Mononuclear cell (primary cell): Measurements from ENCODE around the gene S100A16. TPM values are rescaled to one million over a fixed set of nuclear protein-coding genes. Genes with fewer than 3 reads are reported as not detected.
"Not testable (repeated sequence)": the region's sequence is repeated elsewhere in the genome, so short reads cannot be mapped to it uniquely, and the experiment has no call there.

Source experiments
- H3K27me3 ChIP-seq: 2 replicates; pipeline ENCODE4 v1.6.0; 2011; ENCODE audit warnings: low read length, control low read depth; ENCODE audit not compliant: insufficient read depth
- H3K4me1 ChIP-seq: 2 replicates; pipeline ENCODE4 v1.5.1; 2011; ENCODE audit warnings: mild to moderate bottlenecking, low read length, control low read depth; ENCODE audit not compliant: insufficient read depth
- H3K4me3 ChIP-seq: 2 replicates; pipeline ENCODE4 v1.5.1; 2011; ENCODE audit warnings: mild to moderate bottlenecking, low read length, moderate library complexity
- H3K9me3 ChIP-seq: 2 replicates; pipeline ENCODE4 v1.5.1; 2011; ENCODE audit warnings: low read depth, mild to moderate bottlenecking, control low read depth, low read length
- total RNA-seq: library from RNA; depleted of rRNA; stranded (reverse); fragments of >200 nt; gene quantifications from one replicate; pipeline ENCODE4 v1.2.3, GENCODE V29; 2012

Gene S100A16
- total RNA-seq, 1 donor, result not detected

DNA sequence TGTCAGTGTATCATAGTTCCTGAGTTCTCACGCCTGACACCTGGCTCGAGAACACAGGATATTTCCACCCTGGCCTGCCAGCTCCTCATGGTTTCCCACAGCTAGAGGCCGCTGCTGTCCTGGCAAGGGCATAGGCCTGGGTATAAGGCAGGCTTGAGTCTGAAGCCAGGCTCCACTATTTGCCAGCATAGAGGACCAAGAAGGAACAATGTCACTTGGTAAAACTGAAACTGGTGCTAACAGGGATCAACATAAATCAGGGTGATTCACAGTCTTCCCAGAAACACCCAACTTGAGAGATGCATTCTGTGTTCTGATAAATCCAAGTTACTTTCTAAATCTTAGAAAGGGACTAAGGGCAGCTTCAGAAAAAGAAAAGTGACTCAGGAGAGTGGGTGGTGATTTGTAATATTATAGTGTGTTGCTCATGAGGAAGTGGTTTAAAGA, 40.3 kb downstream of the S100A16 start:
- no peaks in the 10 kb centered on the region for H3K27me3 ChIP-seq
- H3K9me3 ChIP-seq, result no peaks in the 10 kb centered on the region
- peaks cover 43% of the 10 kb centered on the region for H3K4me1 ChIP-seq
- no peak overlapping the region for H3K4me3 ChIP-seq

- H3K9me3 ChIP-seq, result no peaks in the 10 kb centered on the region
- no peak overlapping the region for H3K4me3 ChIP-seq
- no peaks in the 10 kb centered on the region for H3K27me3 ChIP-seq
- peaks cover 46% of the 10 kb centered on the region for H3K4me1 ChIP-seq
Measured at GRCh38 chr1:153571706-153572105, 41.2 kb downstream of the S100A16 start.

DNA sequence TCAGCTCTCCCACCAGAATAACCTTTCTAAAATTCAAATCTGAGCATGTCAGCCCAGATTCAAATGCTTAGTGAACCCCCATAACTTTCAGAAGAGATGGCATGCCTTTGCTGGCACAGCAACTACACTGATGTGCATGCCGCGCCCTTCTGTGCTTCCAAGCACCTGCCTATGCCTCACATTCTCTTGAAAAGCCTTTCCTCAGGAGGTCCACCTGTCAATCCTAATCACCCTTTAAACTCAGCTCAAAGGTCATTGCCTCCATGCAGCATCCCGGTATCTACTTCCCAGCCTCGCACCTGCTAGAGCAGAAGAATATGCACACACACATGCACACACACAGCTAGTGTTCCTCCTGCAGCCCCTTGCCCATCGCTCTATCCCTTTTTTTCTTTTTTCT, 42.1 kb downstream of the S100A16 start:
- H3K27me3 ChIP-seq, result no peaks in the 10 kb centered on the region
- H3K4me1 ChIP-seq, result peaks cover 54% of the 10 kb centered on the region
- H3K4me3 ChIP-seq, result no peak overlapping the region
- no peaks in the 10 kb centered on the region for H3K9me3 ChIP-seq

- no peak overlapping the region for H3K4me3 ChIP-seq
- peaks cover 66% of the 10 kb centered on the region for H3K4me1 ChIP-seq
- H3K9me3 ChIP-seq, result no peaks in the 10 kb centered on the region
- no peaks in the 10 kb centered on the region for H3K27me3 ChIP-seq
Measured at GRCh38 chr1:153569465-153569864, 43.5 kb downstream of the S100A16 start.

GRCh38 chr1:153568367-153569099, 44.4 kb downstream of the S100A16 start:
- Histone ChIP-seq H3K9me3 (no peaks in the 10 kb centered on the region), H3K4me3 (no peak overlapping the region), H3K27me3 (no peaks in the 10 kb centered on the region), H3K4me1 (peaks cover 72% of the 10 kb centered on the region)

GRCh38 chr1:153567621-153568366, 45.1 kb downstream of the S100A16 start:
- Histone ChIP-seq H3K4me3 (no peak overlapping the region), H3K9me3 (no peaks in the 10 kb centered on the region), H3K4me1 (peaks cover 65% of the 10 kb centered on the region), H3K27me3 (no peaks in the 10 kb centered on the region)

GRCh38 chr1:153566414-153567371, 46.2 kb downstream of the S100A16 start:
- no peaks in the 10 kb centered on the region for H3K9me3 ChIP-seq
- H3K4me1 ChIP-seq, result peaks cover 54% of the 10 kb centered on the region
- no peak overlapping the region for H3K4me3 ChIP-seq
- H3K27me3 ChIP-seq, result no peaks in the 10 kb centered on the region

DNA sequence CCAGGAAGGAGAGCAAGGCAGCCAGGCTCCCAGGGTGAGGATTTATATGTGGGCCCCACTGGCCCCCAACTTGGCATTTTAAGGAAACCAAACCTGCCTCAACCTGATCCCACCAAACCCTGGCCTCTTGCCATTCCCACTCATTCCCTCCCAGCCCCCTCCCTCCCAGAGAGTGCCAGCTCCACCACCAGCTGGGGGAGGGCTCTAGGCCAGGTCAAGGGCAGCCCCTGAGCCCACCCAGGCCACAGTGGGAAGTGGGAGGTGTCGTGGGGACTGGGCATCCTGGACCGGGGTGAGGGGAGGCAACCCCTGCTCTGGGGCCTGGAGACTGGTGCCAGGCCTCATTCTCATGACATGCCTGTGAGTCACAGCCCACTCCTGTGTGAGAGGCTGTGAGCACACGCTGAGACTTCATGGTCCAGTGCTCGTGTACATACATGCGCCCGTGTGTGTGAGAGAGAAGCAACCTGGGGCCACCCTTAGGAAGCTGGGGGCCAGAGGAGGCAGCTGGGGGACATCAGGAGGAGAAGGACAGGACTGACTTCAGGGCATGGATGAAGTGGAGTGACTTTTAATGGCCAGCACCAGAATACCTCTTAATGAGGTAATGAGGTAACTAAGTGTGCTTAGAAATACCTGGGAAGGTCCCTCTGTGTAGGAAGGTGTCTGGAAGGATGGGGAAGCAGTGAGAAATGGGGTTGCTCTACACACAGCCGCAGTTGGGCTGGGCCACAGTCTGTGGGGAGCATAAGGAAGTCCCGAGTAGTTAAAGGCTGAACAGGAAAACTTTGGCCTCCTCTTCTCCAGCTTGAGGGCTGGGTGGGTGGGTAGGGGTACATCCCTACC, 47.2 kb downstream of the S100A16 start, which contains the start of gene S100A2:
Gene S100A2 (minus strand): TSS at position 316 of the 846 bp plus-strand sequence. CDS start 1,967 bp downstream, outside the sequence.
- Histone ChIP-seq H3K27me3 (no peaks in the 10 kb centered on the region), H3K4me1 (peaks cover 53% of the 10 kb centered on the region)

GRCh38 chr1:153563991-153564390, 48.9 kb downstream of the S100A16 start:
- peaks cover 53% of the 10 kb centered on the region for H3K4me1 ChIP-seq
- H3K4me3 ChIP-seq, result no peak overlapping the region
- H3K9me3 ChIP-seq, result no peaks in the 10 kb centered on the region
- H3K27me3 ChIP-seq, result no peaks in the 10 kb centered on the region

More for the DNA sequence above, 47.2 kb downstream of the S100A16 start, which contains the start of gene S100A2:
- no peaks in the 10 kb centered on the region for H3K9me3 ChIP-seq
- H3K4me3 ChIP-seq, result no peak within 1 kb of the TSS

DNA sequence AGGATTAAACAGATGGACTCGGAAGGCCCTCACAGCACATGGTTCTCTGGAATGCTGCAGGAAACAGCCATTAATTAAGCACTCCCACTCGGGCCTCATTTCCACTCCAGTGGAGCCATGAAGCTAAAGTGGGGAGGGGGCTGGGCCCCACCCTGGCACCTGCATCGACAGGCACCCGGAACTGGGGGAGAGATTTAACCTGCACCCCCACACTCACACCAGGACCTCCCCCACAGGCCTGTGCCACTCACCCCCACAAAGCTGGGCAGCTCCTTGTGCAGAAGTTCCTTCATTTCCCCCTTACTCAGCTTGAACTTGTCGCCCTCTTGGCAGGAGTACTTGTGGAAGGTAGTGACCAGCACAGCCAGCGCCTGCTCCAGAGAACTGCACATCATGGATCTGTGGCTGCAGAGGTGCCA, 49.4 kb downstream of the S100A16 start:
- H3K4me3 ChIP-seq, result no peak overlapping the region
- H3K9me3 ChIP-seq, result no peaks in the 10 kb centered on the region
- no peaks in the 10 kb centered on the region for H3K27me3 ChIP-seq
- H3K4me1 ChIP-seq, result peaks cover 49% of the 10 kb centered on the region

- H3K27me3 ChIP-seq, H3K9me3 ChIP-seq: not testable (repeated sequence)
- H3K4me1 ChIP-seq, result peaks cover 36% of the 10 kb centered on the region
Measured at GRCh38 chr1:153562021-153562420, 50.9 kb downstream of the S100A16 start.

DNA sequence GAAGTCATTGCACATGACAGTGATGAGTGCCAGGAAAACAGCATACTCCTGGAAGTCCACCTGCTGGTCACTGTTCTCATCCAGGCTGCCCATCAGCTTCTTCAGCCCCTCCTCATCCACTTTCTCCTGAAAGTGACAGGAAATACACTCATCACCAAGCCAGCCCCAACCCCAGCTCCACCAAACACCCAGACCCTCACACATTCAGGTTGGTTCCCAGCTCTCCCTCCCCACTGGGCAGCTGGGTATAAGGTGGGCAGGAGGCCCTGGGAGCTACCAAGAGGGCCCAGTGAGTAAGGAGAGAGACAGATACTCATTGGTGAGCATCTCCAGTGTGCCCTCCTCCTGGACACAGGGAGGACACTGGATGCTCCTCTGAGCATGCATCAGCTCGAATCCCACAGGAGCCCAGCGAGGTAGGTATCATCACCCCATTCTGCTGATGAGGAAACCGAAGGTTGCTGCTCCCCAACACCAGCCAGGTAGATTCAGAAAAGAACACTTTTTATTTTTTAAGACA, 51.4 kb downstream of the S100A16 start:
- H3K4me1 ChIP-seq, result peaks cover 36% of the 10 kb centered on the region
- no peaks in the 10 kb centered on the region for H3K9me3 ChIP-seq
- H3K27me3 ChIP-seq, result no peaks in the 10 kb centered on the region
- no peak overlapping the region for H3K4me3 ChIP-seq

More at GRCh38 chr1:153562021-153562420, 50.9 kb downstream of the S100A16 start:
- H3K4me3 ChIP-seq, result not testable (repeated sequence)

DNA sequence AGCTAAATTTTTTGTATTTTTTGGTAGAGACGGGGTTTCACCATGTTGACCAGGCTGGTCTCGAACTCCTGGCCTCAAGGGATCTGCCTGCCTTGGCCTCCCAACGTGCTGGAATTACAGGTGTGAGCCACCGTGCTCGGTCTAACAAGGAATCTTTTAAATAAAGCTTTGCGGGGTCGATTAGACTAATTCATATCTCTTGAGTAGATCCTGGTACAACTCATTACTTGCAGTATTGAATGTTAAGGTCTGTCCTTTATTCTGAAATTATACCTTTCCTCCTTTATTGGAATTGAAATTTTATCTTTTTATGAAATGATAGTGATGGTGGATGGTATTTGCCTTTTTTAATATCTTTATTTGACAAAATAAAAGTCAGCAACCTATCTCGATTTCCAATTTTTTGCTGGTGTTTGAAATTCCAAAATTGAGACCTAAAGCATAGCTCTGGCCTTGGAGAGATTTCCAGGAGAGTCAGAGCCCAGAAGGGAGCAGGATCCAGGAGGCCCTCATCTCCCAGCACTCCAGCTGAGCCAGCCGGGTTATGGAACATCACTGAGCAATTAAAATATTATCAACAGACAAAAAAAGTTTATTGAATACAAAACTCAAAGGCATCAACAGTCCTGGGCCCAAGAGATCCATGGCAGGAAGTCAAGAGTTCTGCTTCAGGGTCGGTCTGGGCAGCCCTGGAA, 52.0 kb downstream of the S100A16 start:
- H3K4me3 ChIP-seq, result no peak overlapping the region

More for the DNA sequence above, 52.0 kb downstream of the S100A16 start:
- H3K4me1 ChIP-seq, result peaks cover 35% of the 10 kb centered on the region
- no peaks in the 10 kb centered on the region for H3K27me3 ChIP-seq
- H3K9me3 ChIP-seq, result no peaks in the 10 kb centered on the region
